ENCODE measurements around the gene TMEM170B.
"Not testable (repeated sequence)": the region's sequence is repeated elsewhere in the genome, so short reads cannot be mapped to it uniquely, and the experiment has no call there.

Gene TMEM170B

GRCh38 chr6:11528996-11529395 lies 8.6 kb upstream of the TMEM170B start:
- no peak for DNase-seq (ENCODE audit: low read depth)

GRCh38 chr6:11532097-11532496 lies 5.5 kb upstream of the TMEM170B start:
- no peak for DNase-seq (ENCODE audit: low read depth)

- DNase-seq (ENCODE audit: low read depth) = no peak
Observed at GRCh38 chr6:11534561-11534960, 3.0 kb upstream of the TMEM170B start.

- DNase-seq (ENCODE audit: low read depth) = no peak
Observed at GRCh38 chr6:11535801-11536230, 1.7 kb upstream of the TMEM170B start.

GRCh38 chr6:11536795-11537194 lies 754 bp upstream of the TMEM170B start:
- DNase-seq (ENCODE audit: low read depth) = no peak

- DNase-seq (ENCODE audit: low read depth) = no peak
Observed at GRCh38 chr6:11538052-11538818, 686 bp downstream of the TMEM170B start.

GRCh38 chr6:11538819-11539468 lies 1.4 kb downstream of the TMEM170B start:
- no peak for DNase-seq (ENCODE audit: low read depth)

- no peak for DNase-seq (ENCODE audit: low read depth)
Observed at GRCh38 chr6:11542863-11543262, 5.3 kb downstream of the TMEM170B start.

- no peak for DNase-seq (ENCODE audit: low read depth)
Observed at GRCh38 chr6:11543919-11544518, 6.5 kb downstream of the TMEM170B start.

GRCh38 chr6:11547846-11548245 lies 10.3 kb downstream of the TMEM170B start:
- not testable (repeated sequence) for DNase-seq (ENCODE audit: low read depth)

GRCh38 chr6:11548578-11548977 lies 11.0 kb downstream of the TMEM170B start:
- DNase-seq (ENCODE audit: low read depth) = not testable (repeated sequence)

GRCh38 chr6:11551053-11551452 lies 13.5 kb downstream of the TMEM170B start:
- DNase-seq (ENCODE audit: low read depth) = no peak

- DNase-seq (ENCODE audit: low read depth) = no peak
Observed at GRCh38 chr6:11552442-11552841, 14.9 kb downstream of the TMEM170B start.

- DNase-seq (ENCODE audit: low read depth) = no peak
Observed at GRCh38 chr6:11553824-11554223, 16.3 kb downstream of the TMEM170B start.

- DNase-seq (ENCODE audit: low read depth) = no peak
Observed at GRCh38 chr6:11556309-11556708, 18.8 kb downstream of the TMEM170B start.

GRCh38 chr6:11563793-11564192 lies 26.2 kb downstream of the TMEM170B start:
- no peak for DNase-seq (ENCODE audit: low read depth)

GRCh38 chr6:11566609-11567008 lies 29.1 kb downstream of the TMEM170B start:
- no peak for DNase-seq (ENCODE audit: low read depth)

- no peak for DNase-seq (ENCODE audit: low read depth)
Observed at GRCh38 chr6:11571073-11571472, 33.5 kb downstream of the TMEM170B start.

GRCh38 chr6:11575408-11576033 lies 38.0 kb downstream of the TMEM170B start:
- DNase-seq (ENCODE audit: low read depth) = peak; percentile 42

GRCh38 chr6:11580686-11581405 lies 43.3 kb downstream of the TMEM170B start:
- DNase-seq (ENCODE audit: low read depth) = no peak

- no peak for DNase-seq (ENCODE audit: low read depth)
Observed at GRCh38 chr6:11584244-11584643, 46.7 kb downstream of the TMEM170B start.

- DNase-seq (ENCODE audit: low read depth) = peak; percentile 46
Observed at GRCh38 chr6:11585426-11586016, 48.0 kb downstream of the TMEM170B start.
